NCI-H82 treated with DMSO at 0.1 percent for 48 hours (cell line): ENCODE results near the gene GOLGA8K.
"Not testable (repeated sequence)": the region's sequence is repeated elsewhere in the genome, so short reads cannot be mapped to it uniquely, and the experiment has no call there.

ENCODE experiments used
- DNase-seq: peaks from one replicate; lab custom pipeline; 2025; ENCODE audit not compliant: unreplicated experiment; lab: John Stamatoyannopoulos, UW

Gene GOLGA8K, protein sequence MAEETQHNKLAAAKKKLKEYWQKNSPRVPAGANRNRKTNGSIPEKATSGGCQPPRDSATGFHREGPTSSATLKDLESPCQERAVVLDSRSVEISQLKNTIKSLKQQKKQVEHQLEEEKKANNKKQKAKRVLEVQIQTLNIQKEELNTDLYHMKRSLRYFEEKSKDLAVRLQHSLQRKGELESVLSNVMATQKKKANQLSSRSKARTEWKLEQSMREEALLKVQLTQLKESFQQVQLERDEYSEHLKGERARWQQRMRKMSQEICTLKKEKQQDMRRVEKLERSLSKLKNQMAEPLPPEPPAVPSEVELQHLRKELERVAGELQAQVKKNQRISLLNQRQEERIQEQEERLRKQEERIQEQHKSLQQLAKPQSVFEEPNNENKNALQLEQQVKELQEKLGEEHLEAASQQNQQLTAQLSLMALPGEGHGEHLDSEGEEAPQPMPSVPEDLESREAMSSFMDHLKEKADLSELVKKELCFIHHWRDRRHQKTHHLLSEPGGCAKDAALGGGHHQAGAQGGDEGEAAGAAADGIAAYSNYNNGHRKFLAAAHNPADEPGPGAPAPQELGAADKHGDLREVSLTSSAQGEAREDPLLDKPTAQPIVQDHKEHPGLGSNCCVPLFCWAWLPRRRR

DNA sequence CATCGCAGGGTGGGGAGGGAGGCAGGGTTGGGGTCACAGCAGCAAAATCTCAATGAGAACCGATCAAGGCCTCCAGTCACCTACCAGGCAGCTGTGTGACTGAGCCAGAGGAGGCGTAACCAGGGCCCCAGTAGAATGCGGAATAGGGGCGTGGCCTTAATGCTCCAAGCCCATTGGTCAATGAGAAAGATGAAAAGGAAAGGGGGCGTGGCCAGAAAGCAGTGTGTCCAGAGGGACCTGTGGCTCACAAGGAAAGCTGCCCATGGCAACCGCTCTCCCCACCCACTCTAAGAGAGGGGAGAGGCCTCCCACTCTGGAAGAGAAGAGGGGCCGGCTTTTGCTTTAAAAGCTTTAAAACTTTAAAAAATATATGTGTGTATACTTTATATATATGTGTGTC is at the start of gene GOLGA8K:
TSS of gene GOLGA8K (minus strand) at position 101 of the 400 bp plus-strand sequence. CDS start at position 3, 98 bp downstream.
- DNase-seq, result not testable (repeated sequence)

DNA sequence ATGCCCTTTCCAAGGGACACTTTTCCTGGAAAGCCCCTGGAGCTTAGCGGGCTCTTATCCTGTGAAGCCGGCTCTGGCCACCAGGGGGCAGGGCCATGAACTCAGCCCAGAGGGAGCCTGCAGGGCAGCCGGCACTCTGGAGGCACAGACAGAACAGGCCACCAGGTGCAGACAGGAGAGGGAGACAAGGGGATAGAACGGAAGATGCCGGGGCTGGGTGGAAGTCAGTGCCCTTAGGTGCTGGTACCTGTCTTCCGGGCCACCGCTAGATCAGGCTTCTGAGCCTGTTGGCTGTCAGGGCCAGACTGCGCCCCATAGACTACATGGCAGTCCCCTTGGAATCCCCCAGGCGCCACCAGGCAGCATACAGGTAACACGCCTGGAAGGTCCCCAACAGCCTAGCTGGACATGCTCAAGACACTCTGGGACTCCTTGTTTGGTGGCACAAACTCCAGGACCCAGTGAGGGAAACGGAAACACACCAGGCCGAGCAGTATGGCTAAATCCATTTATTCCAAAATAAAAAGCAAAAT is 37.4 kb upstream of the GOLGA8K start:
- DNase-seq, result not testable (repeated sequence)

DNA sequence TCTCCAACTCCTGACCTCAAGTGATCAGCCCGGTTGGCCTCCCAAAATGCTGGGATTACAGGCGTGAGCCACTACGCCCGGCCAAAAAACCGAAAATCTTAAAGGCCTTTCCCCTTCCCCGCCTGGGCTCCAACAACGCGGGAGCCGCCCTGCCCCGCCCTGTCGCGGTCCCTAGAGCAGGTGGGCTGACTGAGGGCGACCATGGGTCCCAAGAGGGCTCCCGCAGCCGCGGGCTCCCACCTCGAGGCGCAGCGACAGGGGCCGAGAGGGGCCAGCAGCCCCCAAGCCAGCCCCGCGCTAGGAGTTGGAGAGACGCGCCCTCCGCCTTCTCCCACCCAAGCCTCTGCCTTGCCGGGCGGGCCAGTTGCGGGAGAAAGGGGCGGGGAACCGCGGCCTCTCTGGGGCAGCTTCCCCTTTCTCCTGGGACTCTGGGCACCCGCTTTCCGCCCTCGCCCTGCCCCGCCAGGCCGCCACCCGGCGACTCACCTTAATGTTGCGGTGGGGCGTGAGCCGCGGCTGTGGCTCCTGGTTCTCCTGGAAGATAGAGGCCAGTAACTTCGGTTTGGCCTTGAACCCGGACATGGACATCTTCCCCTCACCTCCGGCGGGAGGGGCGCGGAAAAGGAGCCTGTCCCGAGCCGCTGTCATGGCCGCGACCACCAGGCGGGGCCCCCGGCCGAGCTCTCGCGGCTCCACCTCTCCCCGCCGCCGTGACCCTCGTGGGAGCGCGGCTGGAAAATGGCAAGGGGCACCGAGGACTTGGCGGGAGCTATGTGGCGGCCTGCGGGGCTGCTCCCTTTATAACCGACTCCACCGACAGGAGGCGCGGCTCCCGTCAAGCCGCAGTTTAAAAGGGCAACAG is 31.2 kb upstream of the GOLGA8K start:
- DNase-seq, result not testable (repeated sequence)

DNA sequence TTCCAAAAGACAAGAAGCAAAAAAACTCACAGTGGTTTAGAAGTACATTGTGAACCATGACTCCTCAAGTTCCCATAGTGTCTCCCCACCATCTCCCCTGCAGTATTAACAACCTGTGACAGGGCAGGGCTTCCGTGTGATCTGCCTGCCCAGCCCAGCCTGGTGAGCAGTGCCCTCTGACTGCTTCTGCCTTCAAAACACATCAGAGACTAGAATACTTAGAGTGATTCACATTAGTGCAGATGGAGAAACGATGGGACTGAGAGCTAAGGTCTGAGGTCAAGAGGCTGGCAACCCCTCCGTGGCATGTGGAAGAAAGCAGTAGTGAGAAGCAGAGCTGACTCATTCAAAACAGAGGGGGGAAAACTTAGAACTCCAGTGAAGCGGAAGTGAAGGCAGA is 24.5 kb upstream of the GOLGA8K start:
- not testable (repeated sequence) for DNase-seq

DNA sequence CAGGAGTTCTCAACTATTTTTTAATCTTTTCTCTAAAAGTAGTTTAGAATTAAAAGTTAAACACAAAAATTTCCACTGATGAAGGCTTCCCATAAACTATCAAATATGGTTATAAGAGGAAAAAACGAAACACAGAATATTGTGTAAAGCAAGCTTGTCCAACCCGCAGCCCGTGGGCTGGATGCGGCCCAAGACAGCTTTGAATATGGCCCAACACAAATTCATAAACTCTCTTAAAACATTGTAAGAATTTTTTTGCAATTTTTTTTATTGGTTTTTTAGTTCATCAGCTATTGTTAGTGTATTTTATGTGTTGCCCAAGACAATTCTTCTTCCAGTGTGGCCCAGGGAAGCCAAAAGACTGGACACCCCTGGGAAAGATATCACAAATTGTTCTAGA is 23.4 kb upstream of the GOLGA8K start:
- not testable (repeated sequence) for DNase-seq

DNA sequence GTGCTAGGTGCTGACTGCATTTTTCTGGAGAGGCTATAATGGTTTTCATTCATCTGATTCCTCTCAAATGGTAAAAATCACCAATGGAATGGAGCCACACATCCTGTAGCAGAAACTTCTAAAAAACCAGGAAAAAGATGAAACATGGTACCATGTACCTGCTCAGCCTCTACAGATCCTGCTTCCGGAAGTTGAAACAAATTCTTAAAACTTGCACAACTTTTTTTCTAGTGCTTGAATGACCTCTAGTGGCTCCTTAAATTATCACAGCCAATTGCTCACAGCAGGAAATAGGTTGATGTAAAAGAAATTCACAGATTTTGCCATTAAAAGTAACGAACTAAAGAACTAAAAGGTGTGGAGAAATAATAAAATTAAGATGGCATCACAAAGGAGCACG is 4.8 kb upstream of the GOLGA8K start:
- not testable (repeated sequence) for DNase-seq

DNA sequence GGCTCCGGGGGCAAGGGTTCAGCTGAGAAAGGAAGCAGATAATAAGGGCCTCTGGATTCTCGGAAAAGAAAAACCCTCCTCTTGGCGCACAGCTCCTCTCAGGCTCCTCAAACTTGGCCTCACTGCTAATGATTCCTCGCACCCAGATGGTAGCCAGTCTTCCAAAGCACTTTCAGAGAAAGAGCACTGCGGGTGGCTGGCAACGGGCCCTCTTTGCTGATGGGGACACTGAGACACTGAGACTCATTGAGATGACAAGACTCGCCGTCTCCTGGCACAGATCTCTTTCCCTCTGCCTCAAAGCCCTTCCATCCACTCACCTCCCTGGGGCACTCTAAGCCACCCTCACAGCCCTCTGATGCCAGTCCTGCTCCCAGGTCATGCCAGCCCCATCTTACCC is 6.6 kb downstream of the GOLGA8K start:
- not testable (repeated sequence) for DNase-seq

DNA sequence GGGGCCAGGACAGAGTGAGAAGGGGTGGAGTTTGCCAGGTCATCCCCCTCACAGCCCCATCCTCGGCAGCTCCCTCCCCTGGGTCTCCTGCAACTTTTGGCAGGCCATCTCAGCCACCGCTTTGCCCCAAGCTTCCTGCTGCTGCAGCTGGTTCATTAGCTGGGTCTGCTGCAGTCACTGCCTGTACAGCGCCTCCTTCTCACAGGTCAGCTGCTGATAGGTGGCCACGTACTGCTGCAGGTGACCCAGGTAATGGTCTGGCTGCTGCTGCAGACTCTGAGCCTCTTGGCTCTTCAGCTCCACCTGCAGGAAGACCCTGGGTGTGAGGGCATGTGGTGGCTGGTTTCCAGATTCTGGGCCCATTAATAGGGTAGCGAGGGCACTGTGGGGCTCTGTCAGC is 8.3 kb downstream of the GOLGA8K start:
- not testable (repeated sequence) for DNase-seq

DNA sequence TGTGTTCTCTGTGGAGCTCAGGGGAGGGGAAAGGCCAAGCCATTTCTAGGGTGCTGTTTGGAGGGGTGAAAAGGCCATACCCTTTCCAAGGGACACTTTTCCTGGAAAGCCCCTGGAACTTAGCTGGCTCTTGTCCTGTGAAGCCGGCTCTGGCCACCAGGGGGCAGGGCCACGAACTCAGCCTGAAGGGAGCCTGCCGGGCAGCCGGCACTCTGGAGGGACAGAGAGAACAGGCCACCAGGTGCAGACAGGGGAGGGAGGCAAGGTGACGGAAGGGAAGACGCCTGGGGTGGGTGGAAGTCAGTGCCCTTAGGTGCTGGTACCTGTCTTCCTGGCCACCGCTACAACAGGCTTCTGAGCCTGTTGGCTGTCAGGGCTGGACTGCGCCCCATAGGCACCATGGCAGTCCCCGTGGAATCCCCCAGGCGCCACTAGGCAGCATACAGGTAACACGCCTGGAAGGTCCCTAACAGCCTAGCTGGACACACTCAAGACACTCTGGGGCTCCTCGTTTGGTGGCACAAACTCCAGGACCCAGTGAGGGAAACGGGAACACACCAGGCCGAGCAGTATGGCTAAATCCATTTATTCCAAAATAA is 14.9 kb downstream of the GOLGA8K start:
- not testable (repeated sequence) for DNase-seq

DNA sequence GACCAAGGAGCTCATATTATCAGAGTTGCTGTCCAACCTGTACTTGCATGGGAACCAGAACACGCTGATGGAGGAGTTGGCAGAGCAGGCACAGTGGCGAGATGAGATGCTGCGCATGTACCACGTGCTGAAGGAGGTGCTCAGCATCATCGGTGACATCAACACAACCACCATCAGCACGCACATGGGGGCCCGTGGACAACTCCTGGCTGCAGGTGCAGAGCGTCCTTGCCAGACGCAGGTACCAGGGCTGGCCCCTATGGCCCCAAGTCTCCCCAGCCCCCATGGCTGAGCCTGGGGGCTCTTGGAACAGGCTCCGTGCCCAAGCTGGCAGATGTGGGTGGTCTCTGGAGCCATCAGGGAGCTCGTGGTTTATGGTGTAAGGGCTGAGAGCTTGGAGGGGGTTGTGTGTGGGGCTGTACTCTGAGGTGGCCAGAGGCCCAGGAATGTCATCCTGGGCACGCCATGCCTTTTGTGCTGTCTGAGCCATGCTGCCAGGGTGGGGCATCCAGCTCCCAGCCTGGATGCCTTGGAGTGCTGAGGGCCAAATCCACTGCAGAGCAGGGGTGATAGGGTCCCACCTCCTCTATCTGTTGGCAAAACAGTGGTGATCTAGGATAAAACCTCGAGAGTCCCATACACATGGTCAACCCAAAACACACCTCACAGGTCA is 17.1 kb downstream of the GOLGA8K start:
- not testable (repeated sequence) for DNase-seq

DNA sequence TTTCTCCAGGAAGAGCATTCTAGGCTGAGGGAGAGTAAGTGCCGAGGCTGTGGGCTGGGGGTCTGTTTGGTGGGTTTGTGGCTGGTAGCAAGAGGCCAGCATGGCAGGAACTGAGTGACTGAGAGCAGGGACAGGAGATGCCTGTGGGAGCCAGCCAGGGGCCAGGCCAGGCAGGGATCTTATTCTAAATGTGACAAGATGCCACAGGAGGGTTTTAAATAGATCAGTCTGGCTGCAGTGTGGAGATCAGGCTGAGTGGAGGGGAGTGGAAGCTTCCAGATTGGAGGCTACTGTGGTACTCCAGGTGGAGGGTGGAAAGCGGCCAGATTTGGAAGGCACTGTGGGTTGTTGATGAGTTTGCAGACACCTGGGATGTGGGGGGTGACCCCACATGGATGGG is 28.9 kb downstream of the GOLGA8K start:
- DNase-seq, result not testable (repeated sequence)

DNA sequence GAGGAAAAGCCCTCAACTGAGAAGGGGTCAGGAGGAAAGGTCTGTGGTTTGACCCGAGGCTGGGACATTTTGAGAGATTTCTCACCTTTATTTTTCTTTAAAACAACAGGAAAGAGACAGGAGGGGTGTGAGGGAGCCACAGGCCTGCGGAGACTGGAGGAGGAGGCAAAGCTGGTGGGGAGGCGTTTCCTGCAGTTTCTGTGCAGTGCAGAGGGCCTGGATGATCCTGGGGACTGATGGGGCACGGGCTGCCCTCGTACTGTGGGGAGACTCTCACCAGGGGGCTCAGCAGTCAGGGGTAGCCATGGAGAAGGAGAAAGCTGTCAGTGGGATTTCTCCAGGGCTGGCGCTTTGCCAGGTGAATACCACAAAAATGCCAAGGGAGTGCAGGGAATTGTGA is 29.4 kb downstream of the GOLGA8K start:
- DNase-seq, result not testable (repeated sequence)

DNA sequence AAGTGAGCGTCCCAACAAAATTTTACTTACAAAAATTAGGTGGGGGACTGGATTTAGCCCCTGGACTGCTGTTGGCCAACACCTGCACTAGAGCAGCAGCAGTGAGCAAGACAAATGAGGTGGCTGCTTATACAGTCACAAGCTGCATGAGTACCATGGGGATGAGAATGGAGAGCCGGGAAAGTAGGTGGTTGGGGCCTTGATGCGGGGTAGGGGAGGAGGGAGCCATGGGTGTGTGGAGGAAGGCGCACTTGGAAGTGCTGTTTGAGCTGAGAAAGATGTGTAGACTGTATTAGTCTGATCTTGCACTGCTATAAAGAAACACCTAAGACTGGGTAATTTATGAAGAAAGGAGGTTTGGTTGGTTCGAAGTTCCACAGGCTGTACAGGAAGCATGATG is 31.0 kb downstream of the GOLGA8K start:
- DNase-seq, result not testable (repeated sequence)

DNA sequence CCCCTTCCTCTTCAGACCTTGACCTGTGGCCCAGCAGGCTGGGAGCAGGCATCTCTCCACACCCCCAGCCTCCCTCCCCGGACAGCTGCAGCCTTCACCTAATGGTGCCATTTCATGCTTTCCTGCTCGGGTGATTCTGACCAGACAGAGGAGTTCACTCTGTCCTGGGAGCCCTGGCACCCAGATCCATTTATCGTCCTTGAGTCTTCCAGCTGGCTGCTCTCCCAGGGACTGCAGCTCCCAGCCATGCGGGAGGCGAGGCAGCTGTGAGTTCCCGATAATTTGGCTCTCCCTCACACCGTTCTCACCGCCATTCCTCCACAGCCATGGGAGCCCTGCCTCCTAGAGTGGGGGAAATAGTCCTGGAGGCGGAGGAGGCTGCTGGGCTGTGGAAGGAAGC is 32.6 kb downstream of the GOLGA8K start:
- not testable (repeated sequence) for DNase-seq

DNA sequence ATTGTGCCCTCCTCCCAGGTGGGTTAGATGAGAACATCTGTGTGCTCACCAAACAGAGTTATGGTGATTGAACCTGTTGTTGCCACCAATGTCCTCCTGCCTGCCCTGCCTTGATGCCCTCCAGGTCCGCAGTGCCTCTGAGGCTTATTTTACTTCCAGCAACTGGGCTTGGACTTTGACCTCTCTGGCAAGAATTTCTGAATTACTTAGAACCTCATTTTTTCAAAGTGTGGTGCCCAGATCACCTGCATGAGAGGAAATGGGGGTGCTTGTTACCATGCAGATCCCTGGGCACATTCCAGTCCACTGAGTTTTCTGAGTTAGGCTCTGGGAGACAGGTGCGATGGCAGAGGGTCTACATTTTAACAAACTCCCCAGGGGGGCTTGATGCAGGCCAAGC is 33.0 kb downstream of the GOLGA8K start:
- not testable (repeated sequence) for DNase-seq

DNA sequence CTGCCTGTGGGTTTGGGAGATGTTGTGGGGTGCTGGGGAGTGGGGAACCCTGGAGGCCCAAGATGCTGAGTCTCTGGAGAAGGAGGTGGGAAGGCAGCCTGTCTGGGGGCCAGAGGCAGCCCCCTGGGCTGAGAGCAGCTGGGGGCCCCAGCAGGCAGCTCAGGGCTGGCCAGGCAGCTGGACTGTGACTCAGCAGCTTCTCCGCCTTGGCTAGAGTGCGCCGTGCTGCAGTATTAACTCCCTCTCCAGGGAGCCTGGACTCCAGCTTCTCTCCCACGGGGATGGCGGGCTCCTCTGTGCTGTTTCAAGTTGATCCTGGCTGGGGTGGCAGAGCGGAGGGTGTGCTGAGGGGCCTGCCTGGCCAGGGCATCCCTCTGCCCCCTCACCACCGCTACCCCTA is 36.6 kb downstream of the GOLGA8K start:
- DNase-seq, result not testable (repeated sequence)

DNA sequence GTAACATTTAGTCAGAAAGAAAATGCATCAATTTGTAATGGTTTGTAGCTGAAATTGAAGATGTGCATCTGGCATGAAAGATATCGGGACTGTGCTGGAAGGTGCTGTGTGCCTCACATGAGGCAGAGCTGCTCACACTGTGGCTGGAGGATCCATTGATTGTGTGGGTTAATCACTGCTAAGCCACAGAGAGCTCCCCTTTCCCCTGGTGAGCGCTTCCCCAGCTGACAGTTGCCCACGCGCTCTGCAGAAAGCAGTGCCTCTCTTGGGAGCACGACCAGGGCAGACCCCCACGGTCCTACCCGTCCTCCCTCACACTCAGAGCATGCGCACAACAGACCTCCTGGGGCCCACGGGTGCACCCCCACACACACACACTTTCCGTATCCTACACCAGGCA is 37.1 kb downstream of the GOLGA8K start:
- not testable (repeated sequence) for DNase-seq

DNA sequence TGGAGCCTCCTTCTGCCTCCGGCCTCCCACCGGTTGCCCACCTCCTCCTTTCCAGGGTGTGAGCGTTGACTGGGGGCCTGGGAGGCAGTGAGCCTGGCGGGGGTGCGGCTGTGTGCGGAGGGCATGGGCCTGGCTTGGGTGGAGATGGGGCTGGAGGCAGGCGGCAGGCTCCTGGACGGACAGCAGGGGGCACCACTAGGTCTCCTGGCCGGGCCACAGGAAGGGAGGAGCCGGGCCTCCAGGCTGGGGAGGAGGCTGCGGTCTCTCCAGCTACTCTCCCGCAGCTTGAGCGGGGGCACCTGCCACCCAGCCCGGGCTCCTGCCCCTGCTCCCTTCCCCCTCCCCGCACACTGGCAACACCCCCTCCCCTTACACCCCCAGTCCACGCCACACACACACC is 38.1 kb downstream of the GOLGA8K start:
- DNase-seq, result not testable (repeated sequence)

DNA sequence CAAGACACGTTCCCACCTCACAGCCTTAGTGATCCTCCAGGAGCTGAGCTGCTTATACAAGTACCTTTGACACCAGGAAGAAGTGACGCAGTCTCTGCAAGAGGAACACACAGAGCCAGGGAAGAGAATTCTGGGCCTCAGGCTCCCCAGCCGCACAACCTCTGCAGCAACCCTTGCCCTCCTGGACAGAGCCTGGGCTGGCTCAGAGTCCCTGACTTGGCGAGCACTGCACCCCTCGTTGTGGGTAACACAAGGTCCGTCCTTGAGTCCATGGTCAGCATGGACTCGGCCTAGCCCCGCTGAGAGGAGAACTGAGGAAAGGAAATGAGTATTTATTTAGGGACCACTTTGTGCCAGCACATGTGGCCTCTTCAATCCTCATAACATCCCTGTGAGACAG is 39.6 kb downstream of the GOLGA8K start:
- not testable (repeated sequence) for DNase-seq

DNA sequence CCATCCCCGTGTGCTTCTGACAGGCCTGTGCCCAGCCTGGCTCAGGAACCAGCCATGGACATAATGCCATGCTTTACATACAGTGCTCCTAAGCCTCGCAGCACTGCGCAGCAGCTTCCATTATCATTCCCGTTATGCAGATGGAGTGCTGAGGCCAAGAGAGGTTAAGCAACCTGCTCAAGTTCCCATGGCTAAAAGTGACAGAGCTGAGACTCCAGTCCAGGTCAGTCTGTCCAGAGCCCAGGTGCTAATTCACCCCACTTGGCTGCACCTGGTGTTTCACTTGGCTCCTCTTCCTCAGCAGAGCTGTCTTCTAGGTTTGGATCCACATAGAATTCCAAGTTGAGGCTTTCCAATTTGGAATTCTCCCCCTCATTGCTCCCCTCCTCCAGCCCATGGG is 41.4 kb downstream of the GOLGA8K start:
- DNase-seq, result not testable (repeated sequence)
